HepG2 (cell line): ENCODE measurements around the gene SLC22A4. TPM values are rescaled to one million over a fixed set of nuclear protein-coding genes. Genes with fewer than 3 reads are reported as not detected.
A peak's percentile ranks its signal among the peaks of the same experiment; 100 is the strongest.

Source experiments
- ARHGAP35 ChIP-seq: sonication (generic); formaldehyde crosslinking; IDR thresholded peaks from 2 replicates; pipeline ENCODE4 v1.9.0; 2022; ENCODE audit warnings: mild to moderate bottlenecking, inconsistent platforms, moderate library complexity, missing genetic modification reagents, borderline replicate concordance
- ATM ChIP-seq: fragments of 450-650 bp; IDR thresholded peaks from 2 replicates; pipeline ENCODE4 v1.7.1; 2017; ENCODE audit warnings: mild to moderate bottlenecking, borderline replicate concordance
- NKX3-1 ChIP-seq: sonication (generic); formaldehyde crosslinking; IDR thresholded peaks from 2 replicates; pipeline ENCODE4 v1.5.0; 2020; ENCODE audit warnings: missing genetic modification reagents
- PRMT3 ChIP-seq: sonication (generic); formaldehyde crosslinking; IDR thresholded peaks from 2 replicates; pipeline ENCODE4 v1.8.1; 2022; ENCODE audit warnings: low read depth, mild to moderate bottlenecking, moderate library complexity, missing genetic modification reagents, borderline replicate concordance
- SALL1 ChIP-seq: sonication (generic); formaldehyde crosslinking; IDR thresholded peaks from 2 replicates; pipeline ENCODE4 v1.8.0; 2022; ENCODE audit warnings: mild to moderate bottlenecking, missing genetic modification reagents
- SNAPC4 ChIP-seq: sonication (generic); formaldehyde crosslinking; IDR thresholded peaks from 2 replicates; pipeline ENCODE4 v1.4.0; 2020; ENCODE audit warnings: mild to moderate bottlenecking, missing genetic modification reagents
- SOX13 ChIP-seq, 3 experiments: fragments of 450-650 bp in 1 of 3; sonication (generic) in 1 of 3; formaldehyde crosslinking in 1 of 3; IDR thresholded peaks in 2 of 3; conservative IDR thresholded peaks in 1 of 3; 2 replicates each; pipeline versions ENCODE4 v1.5.0 to v1.6.1; 2016 to 2020; ENCODE audit warnings: antibody characterized with exemption in 1 of 3, mild to moderate bottlenecking in 1 of 3, missing compliant biosample characterization in 1 of 3, missing genetic modification reagents in 1 of 3, moderate library complexity in 1 of 3
- SP4 ChIP-seq: sonication (generic); formaldehyde crosslinking; IDR thresholded peaks from 2 replicates; pipeline ENCODE4 v1.8.1; 2023; ENCODE audit warnings: mild to moderate bottlenecking, missing genetic modification reagents
- ZC3H13 ChIP-seq: sonication (generic); formaldehyde crosslinking; IDR thresholded peaks from 2 replicates; pipeline ENCODE4 v1.8.1; 2023; ENCODE audit warnings: mild to moderate bottlenecking, missing genetic modification reagents, moderate library complexity
- ZNF17 ChIP-seq: sonication (generic); formaldehyde crosslinking; IDR thresholded peaks from 2 replicates; pipeline ENCODE4 v1.5.0; 2020; ENCODE audit warnings: mild to moderate bottlenecking, missing genetic modification reagents
- ZNF296 ChIP-seq: sonication (generic); formaldehyde crosslinking; conservative IDR thresholded peaks from 2 replicates; pipeline ENCODE4 v1.5.0; 2020; ENCODE audit warnings: mild to moderate bottlenecking, missing genetic modification reagents
- ZNF333 ChIP-seq: sonication (generic); formaldehyde crosslinking; IDR thresholded peaks from 2 replicates; pipeline ENCODE4 v1.4.0; 2020; ENCODE audit warnings: mild to moderate bottlenecking, missing genetic modification reagents, borderline replicate concordance
- ZNF33A ChIP-seq: sonication (generic); formaldehyde crosslinking; IDR thresholded peaks from 2 replicates; pipeline ENCODE4 v1.5.1; 2020; ENCODE audit warnings: missing genetic modification reagents, mild to moderate bottlenecking, moderate library complexity, borderline replicate concordance
- ZNF556 ChIP-seq: sonication (generic); formaldehyde crosslinking; IDR thresholded peaks from 2 replicates; pipeline ENCODE4 v1.4.0; 2020; ENCODE audit warnings: mild to moderate bottlenecking, missing genetic modification reagents, borderline replicate concordance
- ZNF75D ChIP-seq: sonication (generic); formaldehyde crosslinking; IDR thresholded peaks from 2 replicates; pipeline ENCODE4 v1.8.1; 2023; ENCODE audit warnings: missing genetic modification reagents, mild to moderate bottlenecking, borderline replicate concordance
- ZNF776 ChIP-seq: sonication (generic); formaldehyde crosslinking; IDR thresholded peaks from 2 replicates; pipeline ENCODE4 v1.4.0; 2020; ENCODE audit warnings: mild to moderate bottlenecking, missing genetic modification reagents
- ZSCAN31 ChIP-seq: sonication (generic); formaldehyde crosslinking; IDR thresholded peaks from 2 replicates; pipeline ENCODE4 v1.5.0; 2020; ENCODE audit warnings: low read depth, mild to moderate bottlenecking, missing genetic modification reagents
- polyA plus RNA-seq, 8 experiments: library from polyadenylated mRNA; depleted of rRNA in 3 of 8; stranded (reverse) in 7 of 8; unstranded in 1 of 8; fragments of >200 nt; fragmentation: Illumina TruSeq in 4 of 8; extraction: Trizol in 4 of 8; gene quantifications; 2 replicates each; pipeline versions ENCODE4 v1.2.1 to v1.2.3, GENCODE V29; 2011 to 2016; ENCODE audit warnings: low read depth in 4 of 8, missing spikeins in 1 of 8, mixed read lengths in 1 of 8; ENCODE audit not compliant: insufficient read depth in 1 of 8
- total RNA-seq, 5 experiments: library from RNA; depleted of rRNA; stranded (reverse); fragments of >200 nt; fragmentation: Illumina TruSeq; extraction: Trizol; gene quantifications; 2 replicates each; pipeline ENCODE4 v1.2.3, GENCODE V29; 2016; ENCODE audit warnings: low read depth in 1 of 5
- TF ChIP-seq, protein P1 (sequence below): sonication (generic); formaldehyde crosslinking; IDR thresholded peaks from 2 replicates; pipeline ENCODE4 v1.5.1; 2020; ENCODE audit warnings: mild to moderate bottlenecking, missing genetic modification reagents, moderate library complexity
- TF ChIP-seq, protein P2 (sequence below): sonication (generic); formaldehyde crosslinking; IDR thresholded peaks from 2 replicates; pipeline ENCODE4 v1.4.0; 2020; ENCODE audit warnings: mild to moderate bottlenecking, missing genetic modification reagents

The SLC22A4 gene
- total and polyA plus RNA-seq, 2 of the 13 experiments (the other 11 are each of a cell fraction or from before 2014, with no cell fraction given), result 0.33 to 0.62 TPM

- TF ChIP-seq SNAPC4 (CRISPR knock-in tag), result no peak
- 0 out of 2 replicates have a peak, but pooled peaks have one; percentile 54 for TF ChIP-seq ZNF333 (CRISPR knock-in tag)
- peak; percentile 76 for TF ChIP-seq SP4 (CRISPR knock-in tag)
- TF ChIP-seq NKX3-1 (CRISPR knock-in tag), result peak; percentile 76
- no peak for TF ChIP-seq ZNF296 (CRISPR knock-in tag)
- TF ChIP-seq ZNF75D, result no peak
- TF ChIP-seq PRMT3 (CRISPR knock-in tag), result peak; percentile 37; the same call in 1 of the 2 replicates
- no peak for TF ChIP-seq ZNF33A (CRISPR knock-in tag)
- TF ChIP-seq ARHGAP35 (CRISPR knock-in tag), result peak; percentile 51; the same call in 1 of the 2 replicates
- TF ChIP-seq, protein P1, sequence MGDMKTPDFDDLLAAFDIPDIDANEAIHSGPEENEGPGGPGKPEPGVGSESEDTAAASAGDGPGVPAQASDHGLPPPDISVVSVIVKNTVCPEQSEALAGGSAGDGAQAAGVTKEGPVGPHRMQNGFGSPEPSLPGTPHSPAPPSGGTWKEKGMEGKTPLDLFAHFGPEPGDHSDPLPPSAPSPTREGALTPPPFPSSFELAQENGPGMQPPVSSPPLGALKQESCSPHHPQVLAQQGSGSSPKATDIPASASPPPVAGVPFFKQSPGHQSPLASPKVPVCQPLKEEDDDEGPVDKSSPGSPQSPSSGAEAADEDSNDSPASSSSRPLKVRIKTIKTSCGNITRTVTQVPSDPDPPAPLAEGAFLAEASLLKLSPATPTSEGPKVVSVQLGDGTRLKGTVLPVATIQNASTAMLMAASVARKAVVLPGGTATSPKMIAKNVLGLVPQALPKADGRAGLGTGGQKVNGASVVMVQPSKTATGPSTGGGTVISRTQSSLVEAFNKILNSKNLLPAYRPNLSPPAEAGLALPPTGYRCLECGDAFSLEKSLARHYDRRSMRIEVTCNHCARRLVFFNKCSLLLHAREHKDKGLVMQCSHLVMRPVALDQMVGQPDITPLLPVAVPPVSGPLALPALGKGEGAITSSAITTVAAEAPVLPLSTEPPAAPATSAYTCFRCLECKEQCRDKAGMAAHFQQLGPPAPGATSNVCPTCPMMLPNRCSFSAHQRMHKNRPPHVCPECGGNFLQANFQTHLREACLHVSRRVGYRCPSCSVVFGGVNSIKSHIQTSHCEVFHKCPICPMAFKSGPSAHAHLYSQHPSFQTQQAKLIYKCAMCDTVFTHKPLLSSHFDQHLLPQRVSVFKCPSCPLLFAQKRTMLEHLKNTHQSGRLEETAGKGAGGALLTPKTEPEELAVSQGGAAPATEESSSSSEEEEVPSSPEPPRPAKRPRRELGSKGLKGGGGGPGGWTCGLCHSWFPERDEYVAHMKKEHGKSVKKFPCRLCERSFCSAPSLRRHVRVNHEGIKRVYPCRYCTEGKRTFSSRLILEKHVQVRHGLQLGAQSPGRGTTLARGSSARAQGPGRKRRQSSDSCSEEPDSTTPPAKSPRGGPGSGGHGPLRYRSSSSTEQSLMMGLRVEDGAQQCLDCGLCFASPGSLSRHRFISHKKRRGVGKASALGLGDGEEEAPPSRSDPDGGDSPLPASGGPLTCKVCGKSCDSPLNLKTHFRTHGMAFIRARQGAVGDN (CRISPR knock-in tag), result peak; percentile 99
- TF ChIP-seq ZNF776, result peak; percentile 41; the same call in 1 of the 2 replicates
- TF ChIP-seq ZSCAN31 (CRISPR knock-in tag), result peak; percentile 96
- TF ChIP-seq, protein P2, sequence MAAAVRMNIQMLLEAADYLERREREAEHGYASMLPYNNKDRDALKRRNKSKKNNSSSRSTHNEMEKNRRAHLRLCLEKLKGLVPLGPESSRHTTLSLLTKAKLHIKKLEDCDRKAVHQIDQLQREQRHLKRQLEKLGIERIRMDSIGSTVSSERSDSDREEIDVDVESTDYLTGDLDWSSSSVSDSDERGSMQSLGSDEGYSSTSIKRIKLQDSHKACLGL (CRISPR knock-in tag), result no peak; the same call in 1 of the 2 replicates
- peak; percentile 85 for TF ChIP-seq SALL1 (CRISPR knock-in tag)
- no peak for TF ChIP-seq SOX13 (IDR thresholded peaks at IDR 0.05)
- TF ChIP-seq SOX13 (CRISPR knock-in tag; conservative IDR thresholded peaks at IDR 0.05 in 1 of 2, IDR thresholded peaks at IDR 0.05 in 1 of 2), result no peak
- TF ChIP-seq ZC3H13 (CRISPR knock-in tag), result peak; percentile 37
- TF ChIP-seq ZNF17, result no peak
- no peak for TF ChIP-seq ATM
- peak; percentile 66; the same call in 1 of the 2 replicates for TF ChIP-seq ZNF556 (CRISPR knock-in tag)
These were observed 75.4 kb downstream of the SLC22A4 start, which contains the start of gene SLC22A5 (continued) for GRCh38 chr5:132369474-132370180.
